Peyer's patch (tissue), 4 donors: ENCODE data around the gene RUFY4. TPM values are rescaled to one million over a fixed set of nuclear protein-coding genes. Genes with fewer than 3 reads are reported as not detected.
"Not testable (repeated sequence)": the region's sequence is repeated elsewhere in the genome, so short reads cannot be mapped to it uniquely, and the experiment has no call there.

Experiments used
- DNase-seq, 3 donors: peaks; one replicate each; pipeline ENCODE4 v3.0.0-alpha.2; 2017 to 2019
- H3K27ac ChIP-seq, 4 donors: fragments of 200-600 bp; sonication (generic); one replicate each; pipeline ENCODE4 v1.5.1; 2016 to 2019
- H3K27me3 ChIP-seq, 2 donors: fragments of 200-600 bp; sonication (generic); one replicate each; pipeline ENCODE4 v1.5.1; 2019
- H3K36me3 ChIP-seq, 3 donors: fragments of 200-600 bp; sonication (generic); one replicate each; pipeline ENCODE4 v1.5.1; 2016 to 2019
- H3K4me1 ChIP-seq, 4 donors: fragments of 200-600 bp; sonication (generic); one replicate each; pipeline ENCODE4 v1.5.1; 2016 to 2019
- H3K4me3 ChIP-seq, 4 donors: fragments of 200-600 bp; sonication (generic); 1 replicate in 3 of 4; 2 replicates in 1 of 4; pipeline ENCODE4 v1.5.1; 2016 to 2019; ENCODE audit warnings: mild to moderate bottlenecking in 1 of 4
- H3K9me3 ChIP-seq, 4 donors: fragments of 200-600 bp; sonication (generic); one replicate each; pipeline ENCODE4 v1.5.1; 2016 to 2019; ENCODE audit warnings: mild to moderate bottlenecking in 1 of 4
- CTCF ChIP-seq, 6 experiments: fragments of 450-650 bp in 4 of 6; fragments of 200-600 bp in 2 of 6; sonication (generic) in 1 of 6; IDR thresholded peaks; one replicate each; pipeline ENCODE4 v1.5.1; 2017 to 2019; ENCODE audit warnings: antibody characterized with exemption in 6 of 6, mild to moderate bottlenecking in 3 of 6, moderate library complexity in 1 of 6
- POLR2A ChIP-seq, 2 donors: fragments of 450-650 bp; IDR thresholded peaks; one replicate each; pipeline ENCODE4 v1.5.1; 2017; ENCODE audit warnings: antibody characterized with exemption in 2 of 2, mild to moderate bottlenecking in 2 of 2, moderate library complexity in 2 of 2
- total RNA-seq, 4 donors: library from RNA; depleted of rRNA; stranded (reverse); fragments of >200 nt; gene quantifications; one replicate each; pipeline ENCODE4 v1.1.0, GENCODE V29; 2016

The RUFY4 gene
- total RNA-seq, result 1 to 10 TPM in 1 of 4 donors, under 1 TPM in 1, not detected in 2; 0.27 to 5.0 TPM

- not testable (repeated sequence) for H3K27me3 ChIP-seq, H3K27ac ChIP-seq
Observed at GRCh38 chr2:218068721-218069334, at the start of gene RUFY4. RUFY4 (plus strand) TSS chr2:218069253; CDS start chr2:218070606, 1,353 bp downstream.

GRCh38 chr2:218019411-218020060 lies 49.5 kb upstream of the RUFY4 start:
- Histone ChIP-seq H3K36me3 (no peaks in the 10 kb centered on the region), H3K4me3 (no peak overlapping the region), H3K4me1 (no peaks in the 10 kb centered on the region), H3K27ac (no peak overlapping the region), H3K27me3 (no peaks in the 10 kb centered on the region), H3K9me3 (no peaks in the 10 kb centered on the region)
- peak in 1 of 3 donors; percentile 8 for DNase-seq
- TF ChIP-seq POLR2A (IDR thresholded peaks at IDR 0.05) (no peak), CTCF (IDR thresholded peaks at IDR 0.05) (no peak)

More at GRCh38 chr2:218068721-218069334, at the start of gene RUFY4:
- TF ChIP-seq CTCF (IDR thresholded peaks at IDR 0.05), result peak; percentile 39 to 84 (median 74)
- not testable (repeated sequence) for H3K4me1 ChIP-seq, H3K36me3 ChIP-seq, H3K9me3 ChIP-seq
- H3K4me3 ChIP-seq, result peak within 1 kb of the TSS; percentile 25 to 56 (median 37)
- peak; percentile 46 to 78 (median 68) for DNase-seq

DNA sequence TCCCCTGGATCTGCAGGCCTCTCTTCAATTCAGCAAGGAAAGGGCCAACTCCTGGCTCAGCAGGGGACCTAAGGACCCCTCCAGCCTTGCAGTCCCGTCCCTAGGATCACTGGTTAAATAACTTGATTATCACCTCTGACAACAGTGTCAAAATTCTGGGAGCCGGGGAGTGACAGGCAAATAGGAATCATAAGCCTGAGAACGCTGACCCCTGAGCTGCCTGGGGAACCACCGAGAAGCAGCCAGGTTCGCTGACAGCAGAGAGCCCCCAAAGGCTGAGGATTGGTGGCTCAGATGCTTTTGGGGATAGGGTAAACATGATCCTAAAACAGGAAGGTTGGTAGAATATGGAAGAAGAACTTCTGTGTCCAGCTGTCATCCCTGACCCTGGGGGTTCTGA lies 48.8 kb upstream of the RUFY4 start:
- H3K9me3 ChIP-seq, result no peaks in the 10 kb centered on the region
- no peak overlapping the region for H3K4me3 ChIP-seq
- H3K36me3 ChIP-seq, result no peaks in the 10 kb centered on the region
- no peak for TF ChIP-seq CTCF (IDR thresholded peaks at IDR 0.05)
- TF ChIP-seq POLR2A (IDR thresholded peaks at IDR 0.05), result no peak
- no peaks in the 10 kb centered on the region for H3K27me3 ChIP-seq
- no peak overlapping the region for H3K27ac ChIP-seq
- DNase-seq, result no peak
- H3K4me1 ChIP-seq, result no peaks in the 10 kb centered on the region

DNA sequence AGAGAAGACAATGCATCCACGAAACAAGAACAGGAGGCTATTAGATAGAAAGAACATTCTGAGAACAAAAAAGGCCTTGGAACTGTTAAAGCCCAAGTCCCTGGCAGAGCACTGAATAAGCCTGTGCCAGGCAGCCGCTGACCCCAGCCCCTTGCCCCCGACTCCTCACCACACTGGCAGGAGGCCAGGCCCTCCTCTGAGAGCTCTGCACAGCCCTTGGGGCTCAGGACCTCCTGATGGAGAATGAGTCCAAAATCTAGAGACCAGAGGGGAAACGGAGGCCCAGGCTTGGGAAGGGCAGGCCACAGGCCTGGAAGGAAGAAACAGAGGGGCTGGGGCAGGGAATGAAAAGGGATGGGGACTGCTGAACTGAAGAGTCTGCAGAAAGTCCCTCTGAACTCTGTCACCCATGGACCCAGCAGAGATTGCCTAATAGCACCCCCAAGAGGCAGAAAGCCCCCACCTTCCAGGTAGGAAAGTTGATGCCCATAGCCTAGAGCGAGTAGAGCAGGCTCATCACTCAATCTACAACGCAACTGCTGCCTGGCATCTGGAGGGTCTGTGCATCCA lies 48.0 kb upstream of the RUFY4 start:
- Histone ChIP-seq H3K9me3 (no peaks in the 10 kb centered on the region), H3K4me3 (no peak overlapping the region), H3K27me3 (no peaks in the 10 kb centered on the region), H3K36me3 (no peaks in the 10 kb centered on the region), H3K4me1 (no peaks in the 10 kb centered on the region), H3K27ac (no peak overlapping the region)
- TF ChIP-seq CTCF (IDR thresholded peaks at IDR 0.05) (no peak), POLR2A (IDR thresholded peaks at IDR 0.05) (no peak)
- DNase-seq, result peak in 1 of 3 donors; percentile 23

DNA sequence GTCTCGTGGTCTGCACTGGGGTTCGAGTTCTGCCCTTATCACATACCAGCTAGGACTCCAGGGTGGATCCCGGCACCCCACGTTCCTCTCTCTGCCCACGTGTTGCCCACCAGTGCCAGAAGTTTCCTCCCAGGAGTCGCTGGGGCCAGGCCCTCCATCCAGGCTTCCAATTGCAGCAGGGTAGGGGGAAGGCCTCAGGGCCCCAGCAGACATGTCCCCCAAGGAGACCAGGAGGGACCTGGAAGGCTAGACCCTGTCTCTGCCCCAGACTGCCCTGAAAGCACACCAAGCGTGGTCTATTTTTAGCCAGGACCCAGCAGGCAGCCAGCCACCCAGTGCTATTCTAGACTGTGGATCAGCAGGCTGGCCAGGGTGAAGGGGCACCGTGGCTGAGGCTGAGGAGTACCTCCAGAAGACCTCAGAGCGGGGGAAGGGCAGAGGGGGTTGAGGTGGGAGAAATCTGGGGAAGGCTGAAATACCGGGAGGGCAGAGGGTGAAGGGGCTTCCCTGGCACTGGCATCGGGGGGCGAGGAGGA lies 47.4 kb upstream of the RUFY4 start:
- peak in 1 of 3 donors; percentile 32 for DNase-seq
- TF ChIP-seq CTCF (IDR thresholded peaks at IDR 0.05) (no peak), POLR2A (IDR thresholded peaks at IDR 0.05) (no peak)

More for the DNA sequence above, 47.4 kb upstream of the RUFY4 start:
- no peak overlapping the region for H3K4me3 ChIP-seq
- no peaks in the 10 kb centered on the region for H3K4me1 ChIP-seq
- no peak overlapping the region for H3K27ac ChIP-seq
- no peaks in the 10 kb centered on the region for H3K36me3 ChIP-seq
- H3K9me3 ChIP-seq, result no peaks in the 10 kb centered on the region
- no peaks in the 10 kb centered on the region for H3K27me3 ChIP-seq
